H9 (cell line): ENCODE measurements around the gene TNFSF8. TPM values are rescaled to one million over a fixed set of nuclear protein-coding genes. Genes with fewer than 3 reads are reported as not detected.

Experiments used
- DNase-seq: peaks from one replicate; pipeline ENCODE4 v3.0.0-alpha.2; 2017
- H2AFZ ChIP-seq: one replicate; pipeline ENCODE4 v1.6.1; 2013; ENCODE audit warnings: mild to moderate bottlenecking, low read length, control low read depth, moderate library complexity
- H2AK5ac ChIP-seq: 2 replicates; pipeline ENCODE4 v1.6.1; 2013; ENCODE audit warnings: low read length, control low read depth, mixed read lengths; ENCODE audit not compliant: insufficient read length
- H2BK120ac ChIP-seq: one replicate; pipeline ENCODE4 v1.6.1; 2013; ENCODE audit warnings: low read depth, mild to moderate bottlenecking, low read length, control low read depth, inconsistent platforms; ENCODE audit not compliant: poor library complexity, severe bottlenecking
- H2BK12ac ChIP-seq: 2 replicates; pipeline ENCODE4 v1.6.1; 2013; ENCODE audit warnings: low read length, control low read depth, mixed read lengths, low read depth; ENCODE audit not compliant: insufficient read length
- H2BK15ac ChIP-seq: 2 replicates; pipeline ENCODE4 v1.6.1; 2013; ENCODE audit warnings: low read depth, low read length, control low read depth
- H2BK20ac ChIP-seq: one replicate; pipeline ENCODE4 v1.6.1; 2013; ENCODE audit warnings: low read depth, mild to moderate bottlenecking, low read length, control low read depth, inconsistent platforms; ENCODE audit not compliant: poor library complexity, severe bottlenecking
- H2BK5ac ChIP-seq: 2 replicates; pipeline ENCODE4 v1.6.1; 2013; ENCODE audit warnings: low read length, control low read depth, mixed read lengths; ENCODE audit not compliant: insufficient read length
- H3K14ac ChIP-seq: 2 replicates; pipeline ENCODE4 v1.6.1; 2013; ENCODE audit warnings: low read length, control low read depth; ENCODE audit not compliant: insufficient read depth
- H3K18ac ChIP-seq: 2 replicates; pipeline ENCODE4 v1.6.1; 2013; ENCODE audit warnings: low read depth, mild to moderate bottlenecking, mixed read lengths, low read length, control low read depth; ENCODE audit not compliant: insufficient read length
- H3K23ac ChIP-seq: 2 replicates; pipeline ENCODE4 v1.6.1; 2013; ENCODE audit warnings: low read length, control low read depth, mixed read lengths, low read depth; ENCODE audit not compliant: insufficient read length
- H3K23me2 ChIP-seq: 2 replicates; pipeline ENCODE4 v1.6.1; 2013; ENCODE audit warnings: low read depth, mild to moderate bottlenecking, mixed read lengths, low read length, control low read depth; ENCODE audit not compliant: insufficient read length, poor library complexity, severe bottlenecking
- H3K27ac ChIP-seq: 2 replicates; pipeline ENCODE4 v1.5.1; 2013; ENCODE audit warnings: low read length, control low read depth, mixed read lengths, low read depth; ENCODE audit not compliant: insufficient read length
- H3K27me3 ChIP-seq: 2 replicates; pipeline ENCODE4 v1.6.1; 2013; ENCODE audit warnings: low read length, control low read depth, inconsistent platforms; ENCODE audit not compliant: insufficient read depth
- H3K4ac ChIP-seq: 2 replicates; pipeline ENCODE4 v1.6.1; 2013; ENCODE audit warnings: low read depth, mild to moderate bottlenecking, control low read depth, inconsistent platforms, low read length, moderate library complexity
- H3K4me1 ChIP-seq: 2 replicates; pipeline ENCODE4 v1.6.1; 2013; ENCODE audit warnings: low read length, control low read depth, inconsistent platforms; ENCODE audit not compliant: insufficient read depth
- H3K4me2 ChIP-seq: 2 replicates; pipeline ENCODE4 v1.6.1; 2013; ENCODE audit warnings: low read length, control low read depth, mixed read lengths; ENCODE audit not compliant: insufficient read length, insufficient read depth
- H3K56ac ChIP-seq: 2 replicates; pipeline ENCODE4 v1.6.1; 2013; ENCODE audit warnings: low read depth, mild to moderate bottlenecking, mixed read lengths, low read length, control low read depth; ENCODE audit not compliant: insufficient read length
- H3K79me1 ChIP-seq: 2 replicates; pipeline ENCODE4 v1.6.1; 2013; ENCODE audit warnings: low read depth, mild to moderate bottlenecking, moderate library complexity, low read length, control low read depth, inconsistent platforms; ENCODE audit not compliant: insufficient read depth, poor library complexity, severe bottlenecking
- H3K79me2 ChIP-seq: 2 replicates; pipeline ENCODE4 v1.6.1; 2013; ENCODE audit warnings: low read length, control low read depth, inconsistent platforms; ENCODE audit not compliant: insufficient read depth
- H3K9ac ChIP-seq: 2 replicates; pipeline ENCODE4 v1.6.1; 2013; ENCODE audit warnings: low read length, control low read depth, mixed read lengths; ENCODE audit not compliant: insufficient read length; ENCODE audit errors: extremely low read depth
- H3K9me3 ChIP-seq: one replicate; pipeline ENCODE4 v1.6.1; 2013; ENCODE audit warnings: low read depth, low read length, inconsistent platforms; ENCODE audit not compliant: control insufficient read depth
- H3T11ph ChIP-seq: one replicate; pipeline ENCODE4 v1.6.1; 2013; ENCODE audit warnings: mild to moderate bottlenecking, low read length, control low read depth, inconsistent platforms
- H4K20me1 ChIP-seq: one replicate; pipeline ENCODE4 v1.6.1; 2013; ENCODE audit not compliant: control insufficient read depth, insufficient read length, insufficient read depth
- H4K5ac ChIP-seq: 2 replicates; pipeline ENCODE4 v1.6.1; 2013; ENCODE audit warnings: low read depth, mild to moderate bottlenecking, mixed read lengths, low read length, control low read depth; ENCODE audit not compliant: insufficient read length
- H4K8ac ChIP-seq: replicated peaks from 2 replicates; pipeline ENCODE4 v1.6.1; 2013; ENCODE audit warnings: low read length, control low read depth, mixed read lengths, low read depth; ENCODE audit not compliant: insufficient read length
- H4K91ac ChIP-seq: 2 replicates; pipeline ENCODE4 v1.6.1; 2013; ENCODE audit warnings: low read depth, mild to moderate bottlenecking, moderate library complexity, mixed read lengths, low read length, control low read depth; ENCODE audit not compliant: insufficient read length
- H3K27ac Mint-ChIP-seq, 3 experiments: 2 replicates in 2 of 3; 3 replicates in 1 of 3; pipeline ENCODE4 v1.8.0; 2020 to 2021; ENCODE audit warnings: mixed read lengths in 3 of 3, mild to moderate bottlenecking in 1 of 3, moderate library complexity in 1 of 3
- H3K27me3 Mint-ChIP-seq: 2 replicates; pipeline ENCODE4 v1.8.0; 2021; ENCODE audit warnings: low read depth, mild to moderate bottlenecking, moderate library complexity, mixed read lengths
- H3K36me3 Mint-ChIP-seq, 3 experiments: 2 replicates in 2 of 3; 3 replicates in 1 of 3; pipeline ENCODE4 v1.8.0; 2020 to 2021; ENCODE audit warnings: low read depth in 3 of 3, mixed read lengths in 3 of 3; ENCODE audit not compliant: insufficient read depth in 1 of 3
- H3K4me1 Mint-ChIP-seq, 2 experiments: 2 replicates each; pipeline ENCODE4 v1.8.0; 2020; ENCODE audit warnings: mixed read lengths in 2 of 2
- H3K4me3 Mint-ChIP-seq, 2 experiments: 2 replicates in 1 of 2; 3 replicates in 1 of 2; pipeline ENCODE4 v1.8.0; 2020 to 2021; ENCODE audit warnings: mild to moderate bottlenecking in 2 of 2, mixed read lengths in 2 of 2, moderate library complexity in 1 of 2
- H3K9me3 Mint-ChIP-seq, 2 experiments: 2 replicates in 1 of 2; 3 replicates in 1 of 2; pipeline ENCODE4 v1.8.0; 2020; ENCODE audit warnings: mild to moderate bottlenecking in 2 of 2, mixed read lengths in 2 of 2, moderate library complexity in 1 of 2
- WGBS: extraction: QIAGEN DNeasy Blood & Tissue Kit; methylation state at CpG from one replicate; pipeline ENCODE4 v1.1.7; 2013; ENCODE audit warnings: missing lambda C conversion rate, low lambda C conversion rate, mixed read lengths; ENCODE audit not compliant: insufficient read length; ENCODE audit errors: extremely low coverage; 5-methylcytosine and 5-hydroxymethylcytosine counted together
- total RNA-seq: library from RNA; stranded (reverse); gene quantifications from 2 replicates; pipeline ENCODE4 v1.2.1, GENCODE V29; 2021
- TF ChIP-seq, protein P1 (sequence below): fragments of 200-600 bp; sonication (generic); conservative IDR thresholded peaks from 3 replicates; pipeline ENCODE4 v1.8.0; 2021; ENCODE audit warnings: antibody characterized with exemption, mild to moderate bottlenecking

TNFSF8 gene
- total RNA-seq, 1 experiment from 2014 or later = not detected

DNA sequence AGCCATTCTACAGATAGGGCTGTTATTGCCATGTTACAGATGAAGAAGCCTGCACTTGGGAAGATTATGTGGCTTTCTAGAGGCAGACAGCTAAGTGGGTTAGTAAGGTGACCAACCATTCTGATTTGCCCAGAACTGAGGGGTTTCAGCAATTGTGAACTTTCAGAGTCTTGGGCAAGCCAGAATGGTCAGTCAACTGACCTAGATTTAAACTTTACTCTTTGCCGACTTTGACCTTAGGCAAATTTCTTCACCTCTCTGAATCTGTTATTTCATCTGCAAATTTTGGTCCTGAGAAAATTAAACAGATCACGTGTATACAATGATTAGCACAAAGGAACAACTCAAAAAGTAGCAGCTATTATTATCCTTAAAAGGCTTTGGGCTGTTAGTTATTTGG lies 20.4 kb upstream of the TNFSF8 start:
- no peak overlapping the region for H2BK12ac ChIP-seq
- H3K23me2 ChIP-seq = no peaks in the 10 kb centered on the region
- TF ChIP-seq, protein P1, sequence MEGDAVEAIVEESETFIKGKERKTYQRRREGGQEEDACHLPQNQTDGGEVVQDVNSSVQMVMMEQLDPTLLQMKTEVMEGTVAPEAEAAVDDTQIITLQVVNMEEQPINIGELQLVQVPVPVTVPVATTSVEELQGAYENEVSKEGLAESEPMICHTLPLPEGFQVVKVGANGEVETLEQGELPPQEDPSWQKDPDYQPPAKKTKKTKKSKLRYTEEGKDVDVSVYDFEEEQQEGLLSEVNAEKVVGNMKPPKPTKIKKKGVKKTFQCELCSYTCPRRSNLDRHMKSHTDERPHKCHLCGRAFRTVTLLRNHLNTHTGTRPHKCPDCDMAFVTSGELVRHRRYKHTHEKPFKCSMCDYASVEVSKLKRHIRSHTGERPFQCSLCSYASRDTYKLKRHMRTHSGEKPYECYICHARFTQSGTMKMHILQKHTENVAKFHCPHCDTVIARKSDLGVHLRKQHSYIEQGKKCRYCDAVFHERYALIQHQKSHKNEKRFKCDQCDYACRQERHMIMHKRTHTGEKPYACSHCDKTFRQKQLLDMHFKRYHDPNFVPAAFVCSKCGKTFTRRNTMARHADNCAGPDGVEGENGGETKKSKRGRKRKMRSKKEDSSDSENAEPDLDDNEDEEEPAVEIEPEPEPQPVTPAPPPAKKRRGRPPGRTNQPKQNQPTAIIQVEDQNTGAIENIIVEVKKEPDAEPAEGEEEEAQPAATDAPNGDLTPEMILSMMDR = no peak
- no peak overlapping the region for H3K9ac ChIP-seq
- H3K14ac ChIP-seq = no peak overlapping the region
- H4K5ac ChIP-seq = no peak overlapping the region
- H4K91ac ChIP-seq = no peak overlapping the region
- no peak overlapping the region for H3K23ac ChIP-seq
- H2AFZ ChIP-seq = no peak overlapping the region
- H3K79me2 ChIP-seq = no peaks in the 10 kb centered on the region
- no peak overlapping the region for H3K4me2 ChIP-seq
- WGBS = no CpG with 5 or more reads among the region's 2 CpGs
- H4K20me1 ChIP-seq = no peaks in the 10 kb centered on the region
- no peak overlapping the region for H2BK15ac ChIP-seq
- H2BK5ac ChIP-seq = no peak overlapping the region
- H3K27ac Mint-ChIP-seq = no peak overlapping the region
- no peaks in the 10 kb centered on the region; the same call in 1 of the 2 replicates for H3K4me1 ChIP-seq
- H3K18ac ChIP-seq = no peak overlapping the region
- H3K4me1 Mint-ChIP-seq = peaks cover 0 to 9% of the 10 kb centered on the region in 2 experiments; a peak in 2 of 4 replicates
- DNase-seq = no peak
- no peak overlapping the region for H2BK120ac ChIP-seq
- no peak overlapping the region for H3K56ac ChIP-seq
- H3K27me3 ChIP-seq = no peaks in the 10 kb centered on the region
- no peak overlapping the region for H3K27ac ChIP-seq
- H3K4me3 Mint-ChIP-seq = no peak overlapping the region
- no peaks in the 10 kb centered on the region for H3K79me1 ChIP-seq
- no peak overlapping the region for H2AK5ac ChIP-seq
- H3T11ph ChIP-seq = no peak overlapping the region
- no peak overlapping the region for H3K4ac ChIP-seq
- H3K36me3 Mint-ChIP-seq = no peaks in the 10 kb centered on the region
- H3K9me3 Mint-ChIP-seq = no peaks in the 10 kb centered on the region
- H4K8ac ChIP-seq = no peak overlapping the region
- H3K9me3 ChIP-seq = no peaks in the 10 kb centered on the region
- H3K27me3 Mint-ChIP-seq = peaks cover 92% of the 10 kb centered on the region
- H2BK20ac ChIP-seq = no peak overlapping the region
